GM18858 (cell line): ENCODE measurements around the gene GLMN.
"Not testable (repeated sequence)": the region's sequence is repeated elsewhere in the genome, so short reads cannot be mapped to it uniquely, and the experiment has no call there.

Experiments
- ATAC-seq: cut with Tn5 transposase; IDR thresholded peaks from one replicate; pipeline ENCODE4 v1.9.1; 2021; ENCODE audit not compliant: unreplicated experiment

The GLMN gene

DNA sequence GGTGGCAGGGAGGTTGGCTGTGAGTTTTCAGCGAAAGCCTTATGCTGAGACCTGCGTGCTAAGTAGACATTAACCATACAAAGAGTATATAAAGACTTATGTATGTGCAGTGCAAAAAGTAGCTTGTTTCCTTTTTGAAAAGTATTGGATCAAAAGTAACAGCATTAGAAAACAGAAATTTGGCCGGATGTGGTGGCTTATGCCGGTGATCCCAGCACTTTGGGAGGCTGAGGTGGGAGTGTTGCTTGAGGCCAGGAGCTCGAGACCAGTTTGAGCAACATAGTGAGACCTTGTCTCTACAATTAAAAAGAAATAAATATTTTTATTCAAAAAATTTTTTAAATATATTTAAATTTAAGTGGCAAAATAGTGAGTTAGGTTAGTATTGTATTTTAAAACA lies 2.2 kb upstream of the GLMN start:
- no peak for ATAC-seq

DNA sequence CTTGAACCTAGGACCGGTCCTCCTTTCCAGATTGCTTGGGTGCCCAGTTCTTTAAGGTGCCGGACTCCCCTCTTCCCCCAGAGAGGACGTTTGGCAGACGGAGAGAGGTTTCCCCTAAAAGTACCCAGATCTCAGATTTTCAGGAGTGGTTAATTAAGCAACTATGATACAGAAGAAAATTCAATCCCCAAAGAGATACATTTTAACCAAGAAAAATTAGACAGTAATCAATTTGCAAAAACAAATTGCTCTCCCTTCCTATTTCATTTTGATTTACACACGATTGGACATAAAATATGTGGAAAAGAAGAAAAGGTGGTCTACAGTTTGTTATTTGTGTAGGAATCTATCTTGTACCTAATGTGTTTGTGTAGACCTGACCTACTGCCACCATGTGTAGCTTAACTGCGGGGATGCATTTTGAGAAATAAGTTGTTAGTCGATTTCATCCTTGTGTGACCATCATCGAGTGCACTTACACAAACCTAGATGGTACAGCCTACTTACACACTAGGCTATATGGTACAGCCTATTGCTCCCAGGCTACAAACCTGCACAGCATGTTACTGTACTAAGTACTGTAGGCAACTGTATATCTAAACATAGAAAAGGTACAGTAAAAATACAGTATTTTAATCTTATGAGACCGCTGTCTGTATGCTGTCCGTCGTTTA lies 827 bp upstream of the GLMN start:
- ATAC-seq = no peak

DNA sequence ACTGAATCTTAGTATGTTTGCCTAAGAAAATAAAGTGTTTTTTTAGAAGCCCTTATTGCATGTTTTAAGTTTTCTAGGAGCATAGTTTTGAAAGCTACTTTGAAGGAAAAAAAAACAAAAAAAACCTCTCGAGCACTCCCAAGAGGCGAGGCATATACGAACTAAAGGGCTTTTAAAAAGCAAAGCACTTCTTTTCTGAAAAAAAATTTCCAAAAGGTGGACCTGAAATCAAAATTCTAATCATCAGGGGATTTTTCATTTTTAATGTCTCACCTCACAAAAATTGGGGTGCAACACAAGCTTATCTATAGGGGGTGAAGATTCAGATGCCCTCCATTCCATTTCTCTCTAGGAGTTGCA lies 594 bp downstream of the GLMN start:
- ATAC-seq = no peak

DNA sequence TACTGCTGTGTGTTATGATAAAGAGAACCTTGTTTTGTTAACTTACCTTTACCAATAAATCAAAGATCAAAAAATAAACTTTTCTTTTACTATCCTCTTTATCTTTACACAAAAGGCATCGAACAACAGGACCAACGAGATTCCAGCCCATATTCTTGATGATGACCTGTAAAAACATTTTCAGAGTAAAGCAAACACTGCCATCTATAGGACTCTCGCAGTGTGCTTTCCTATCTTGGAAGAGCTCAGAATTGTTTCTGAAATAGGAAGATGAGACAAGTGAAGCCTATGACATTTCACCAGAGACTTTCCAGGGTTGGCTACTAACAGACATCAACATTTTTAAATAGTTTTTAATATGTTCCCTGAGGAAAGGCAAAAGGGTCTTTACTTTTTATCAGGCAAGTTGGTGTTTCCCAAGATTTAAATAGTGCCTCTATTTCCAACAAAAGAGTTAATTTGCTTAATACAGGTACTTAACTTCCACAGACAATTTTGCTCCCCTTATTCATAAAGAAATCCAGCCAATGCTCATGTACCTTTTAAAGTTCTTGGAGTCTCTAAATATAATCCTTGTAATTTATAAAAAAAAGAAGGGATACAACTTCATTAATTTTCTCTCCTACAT lies 7.3 kb downstream of the GLMN start:
- no peak for ATAC-seq

DNA sequence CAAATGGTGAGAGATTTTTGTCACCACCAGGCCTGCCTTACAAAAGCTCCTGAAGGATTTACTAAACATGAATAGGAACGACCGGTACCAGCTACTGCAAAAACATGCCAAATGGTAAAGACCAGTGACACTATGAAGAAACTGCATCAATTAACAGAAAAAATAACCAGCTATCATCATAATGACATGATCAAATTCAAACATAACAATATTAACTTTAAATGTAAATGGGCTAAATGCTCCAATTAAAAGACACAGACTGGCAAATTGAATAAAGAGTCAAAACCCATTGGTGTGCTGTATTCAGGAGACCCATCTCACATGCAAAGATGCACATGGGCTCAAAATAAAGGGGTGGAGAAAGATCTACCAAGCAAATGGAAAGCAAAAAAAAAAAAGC lies 17.4 kb downstream of the GLMN start:
- ATAC-seq = not testable (repeated sequence)

DNA sequence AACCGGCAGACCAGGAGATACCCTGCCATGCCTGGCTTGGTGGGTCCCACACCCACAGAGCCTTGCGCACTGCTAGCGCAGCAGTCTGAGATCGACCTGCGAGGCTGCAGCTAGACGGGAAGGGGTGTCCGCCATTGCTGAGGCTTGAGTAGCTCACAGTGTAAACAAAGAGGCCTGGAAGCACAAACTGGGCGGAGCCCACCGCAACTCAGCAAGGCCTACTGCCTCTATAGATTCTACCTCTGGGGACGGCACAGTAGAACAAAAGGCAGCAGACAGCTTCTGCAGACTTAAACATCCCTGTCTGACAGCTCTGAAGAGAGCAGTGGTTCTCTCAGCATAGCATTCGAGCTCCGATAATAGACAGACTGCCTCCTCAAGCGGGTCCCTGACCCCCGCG lies 19.0 kb downstream of the GLMN start:
- ATAC-seq = not testable (repeated sequence)

DNA sequence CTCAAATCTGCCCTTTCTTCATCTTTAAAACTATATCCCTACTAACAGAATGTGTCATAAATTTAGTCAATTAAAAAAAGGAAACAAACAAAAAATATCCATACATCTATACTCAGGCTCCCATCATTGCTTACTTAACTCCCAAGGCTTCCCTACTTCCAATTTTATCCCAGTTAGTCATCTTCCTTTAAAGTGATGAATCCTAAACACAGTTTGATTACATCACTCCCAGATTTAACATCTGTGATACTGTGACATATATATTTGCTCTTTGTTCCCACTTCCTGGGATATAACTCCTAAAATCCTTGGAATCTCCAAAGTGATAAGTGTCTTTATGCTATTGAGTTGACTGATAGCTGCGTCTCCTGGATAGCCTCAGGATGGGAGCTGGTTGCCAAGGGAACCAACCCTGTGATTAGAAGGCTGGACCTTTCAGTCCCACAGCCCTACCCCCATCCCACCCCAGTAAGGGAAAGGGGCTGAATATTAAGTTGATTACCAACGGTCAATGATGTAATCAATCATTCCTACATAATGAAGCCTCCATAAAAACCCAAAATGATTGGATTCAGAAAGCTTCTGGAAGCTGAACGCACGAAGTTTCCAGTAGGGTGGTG lies 21.6 kb downstream of the GLMN start:
- ATAC-seq = no peak

DNA sequence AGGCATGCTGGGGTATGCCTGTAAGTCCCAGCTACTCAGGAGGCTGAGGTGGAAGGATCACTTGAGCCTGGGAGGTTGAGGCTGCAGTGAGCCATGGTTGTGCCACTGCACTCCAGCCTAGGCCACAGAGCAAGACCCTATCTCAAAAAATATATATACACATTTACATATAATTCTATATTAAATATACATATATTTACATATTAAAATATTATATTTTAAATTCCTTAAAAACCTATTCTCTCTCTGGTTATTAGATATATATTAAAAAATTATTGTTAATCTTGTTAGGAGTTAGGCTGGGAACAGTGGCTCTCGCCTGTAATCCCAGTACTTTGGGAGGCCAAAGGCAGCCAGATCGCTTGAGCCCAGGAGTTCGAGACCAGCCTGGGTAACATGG lies 22.7 kb downstream of the GLMN start:
- ATAC-seq = no peak

DNA sequence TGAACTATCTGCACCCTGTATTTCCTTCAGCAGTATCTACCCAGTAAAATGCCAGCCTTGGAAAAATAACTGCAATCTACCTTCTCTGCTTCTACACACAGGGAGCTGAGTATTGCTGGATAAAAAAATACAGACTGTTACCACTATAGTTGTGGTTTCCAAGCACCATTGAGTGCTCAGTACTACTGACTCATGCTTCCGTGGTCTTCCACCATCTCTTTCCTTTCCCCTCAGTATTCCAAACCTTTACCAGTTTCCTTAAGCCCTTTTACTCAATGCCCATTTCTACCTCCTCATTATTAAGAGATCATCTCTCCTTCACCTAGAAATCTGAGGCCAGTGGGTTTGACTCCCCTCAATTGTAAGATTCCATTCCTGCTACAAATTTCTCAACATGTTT lies 23.8 kb downstream of the GLMN start:
- no peak for ATAC-seq

DNA sequence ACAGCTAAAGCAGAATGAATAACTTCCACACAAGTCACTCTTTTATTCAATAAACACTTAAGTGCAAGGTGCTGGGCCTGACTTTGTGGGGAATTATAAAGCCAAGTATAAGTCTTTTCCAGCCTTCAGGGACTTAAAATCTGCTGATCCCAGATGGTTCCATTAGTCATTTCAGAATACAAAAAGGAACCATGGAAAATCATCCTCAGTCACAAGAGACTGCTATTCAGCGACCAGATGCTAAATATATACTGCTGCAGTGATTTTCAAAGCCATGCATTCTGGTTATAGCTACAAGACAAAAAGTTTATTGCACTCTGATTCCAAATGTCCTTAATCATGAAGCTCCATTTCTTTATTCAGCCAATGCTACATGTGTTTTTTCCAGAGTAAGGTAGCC lies 25.7 kb downstream of the GLMN start:
- ATAC-seq = no peak

DNA sequence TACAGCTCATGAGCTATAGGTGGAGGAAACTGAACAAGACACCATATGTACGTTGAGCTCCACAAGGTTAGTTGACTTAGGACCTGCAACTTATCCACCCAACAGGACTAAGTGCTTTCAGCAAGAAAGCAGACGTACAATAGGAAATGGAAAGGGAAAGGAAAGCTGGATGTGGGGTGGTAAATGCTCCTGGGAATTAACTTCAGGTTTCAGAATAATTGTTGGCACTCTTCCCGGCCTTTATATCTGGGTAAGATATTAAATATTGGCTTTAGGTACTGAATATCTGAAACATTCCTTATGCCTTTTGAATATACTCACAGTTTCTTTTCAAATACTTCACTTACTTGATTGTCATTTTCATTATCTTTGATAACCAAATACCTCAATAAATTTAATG lies 36.3 kb downstream of the GLMN start:
- no peak for ATAC-seq

DNA sequence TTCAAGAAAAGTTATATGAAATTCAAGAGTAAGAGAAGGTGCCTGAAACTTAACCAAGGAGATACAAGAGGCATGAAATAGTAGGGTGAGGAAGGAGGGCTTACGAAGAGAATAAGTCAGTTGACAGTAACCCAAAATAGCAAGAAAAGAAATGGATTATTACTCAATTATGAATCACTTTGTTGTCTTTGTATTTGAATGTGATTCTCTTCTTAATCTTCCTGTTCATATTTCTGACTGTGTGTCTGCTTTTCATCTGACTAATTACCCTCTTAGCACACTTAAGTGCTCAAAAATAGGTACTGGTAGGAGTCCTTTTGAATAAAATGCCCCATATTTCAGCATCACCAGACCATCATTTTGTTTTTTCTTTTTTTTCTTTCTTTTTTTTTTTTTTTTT lies 39.4 kb downstream of the GLMN start:
- ATAC-seq = no peak

DNA sequence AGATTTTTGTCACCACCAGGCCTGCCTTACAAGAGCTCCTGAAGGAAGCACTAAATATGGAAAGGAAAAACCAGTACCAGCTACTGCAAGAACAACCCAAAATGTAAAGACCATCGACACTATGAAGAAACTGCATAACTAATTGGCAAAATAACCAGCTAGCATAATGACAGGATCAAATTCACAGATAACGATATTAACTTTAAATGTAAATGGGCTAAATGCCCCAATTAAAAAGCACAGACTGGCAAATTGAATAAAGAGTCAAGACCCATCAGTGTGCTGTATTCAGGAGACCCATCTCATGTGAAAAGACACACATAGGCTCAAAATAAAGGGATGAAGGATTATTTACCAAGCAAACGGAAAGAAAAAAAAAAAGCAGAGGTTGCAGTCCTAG lies 44.1 kb downstream of the GLMN start:
- not testable (repeated sequence) for ATAC-seq

DNA sequence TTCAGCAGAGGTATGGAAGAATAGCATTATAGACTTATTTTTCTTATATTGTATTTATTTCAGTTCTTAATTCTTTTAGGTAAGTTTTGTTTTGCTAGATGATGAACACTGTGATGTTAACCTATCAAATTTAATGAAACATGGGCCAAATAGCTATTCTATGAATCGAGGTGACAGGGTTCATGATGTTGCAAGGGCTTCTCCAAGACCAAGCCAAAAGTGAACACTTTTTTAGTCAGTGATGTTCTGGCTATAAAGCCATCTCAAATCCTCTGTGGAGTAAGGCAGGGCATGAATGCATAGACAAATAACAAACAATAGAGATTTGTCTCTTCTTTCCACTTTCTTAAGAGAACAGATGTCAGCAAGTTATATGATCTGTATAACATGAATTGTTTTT lies 54.4 kb downstream of the GLMN start:
- no peak for ATAC-seq

DNA sequence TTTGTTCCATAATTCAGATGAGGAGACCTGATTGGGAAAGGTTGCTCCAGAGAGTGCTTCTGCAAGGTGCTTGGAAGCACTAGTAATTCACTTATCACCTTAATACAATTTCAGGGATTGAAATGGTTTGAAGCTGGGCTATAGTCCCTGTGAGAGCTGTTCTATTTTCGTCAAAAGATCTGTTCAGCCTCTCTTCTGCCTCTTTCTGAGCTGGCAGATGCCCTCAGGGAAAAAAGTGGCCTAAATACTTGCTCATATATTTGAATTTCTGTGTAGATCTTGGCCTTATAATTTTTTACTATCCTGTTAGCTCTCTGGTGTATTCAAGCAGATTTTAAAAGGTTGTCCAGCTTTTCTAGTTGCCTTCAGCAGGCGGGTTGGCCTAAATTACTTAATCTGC lies 58.8 kb downstream of the GLMN start:
- no peak for ATAC-seq

DNA sequence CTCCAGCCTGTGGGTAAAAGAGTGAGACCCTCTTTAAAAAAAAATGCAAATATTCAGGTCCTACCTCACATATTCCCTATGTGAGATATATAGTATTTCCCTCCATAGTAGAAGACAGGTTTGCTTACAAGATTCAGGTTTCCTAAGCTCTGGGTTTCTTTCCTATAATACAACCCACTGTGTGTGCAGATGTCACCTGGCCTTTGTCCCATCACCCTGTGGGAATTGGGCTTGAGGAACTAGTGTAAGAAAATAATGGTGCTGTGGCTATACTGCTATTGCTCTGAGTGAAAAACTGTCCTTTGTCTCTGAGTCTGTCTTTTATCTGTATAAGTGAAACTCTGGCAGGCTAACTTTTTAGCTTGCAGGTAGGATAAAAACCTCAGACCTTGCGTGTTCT lies 68.1 kb downstream of the GLMN start:
- ATAC-seq = no peak

DNA sequence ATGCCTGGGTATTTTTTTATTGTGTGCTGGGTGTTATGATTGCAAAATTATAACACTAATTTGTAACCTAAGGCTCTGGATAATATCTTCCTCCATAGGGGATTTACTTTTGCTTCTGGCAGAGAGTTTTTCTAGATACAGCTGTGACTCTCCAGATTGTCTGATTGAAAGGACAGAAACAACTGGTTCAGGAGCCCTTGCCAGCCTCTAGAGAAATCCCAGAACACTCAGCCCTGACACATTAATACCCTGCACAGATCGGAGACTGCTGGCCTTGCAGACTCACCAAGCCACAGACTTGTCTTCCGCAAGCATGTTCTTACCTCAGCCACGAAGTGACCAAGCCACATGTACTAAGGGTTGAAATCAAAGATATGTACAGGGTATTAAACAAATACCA lies 70.4 kb downstream of the GLMN start:
- no peak for ATAC-seq

DNA sequence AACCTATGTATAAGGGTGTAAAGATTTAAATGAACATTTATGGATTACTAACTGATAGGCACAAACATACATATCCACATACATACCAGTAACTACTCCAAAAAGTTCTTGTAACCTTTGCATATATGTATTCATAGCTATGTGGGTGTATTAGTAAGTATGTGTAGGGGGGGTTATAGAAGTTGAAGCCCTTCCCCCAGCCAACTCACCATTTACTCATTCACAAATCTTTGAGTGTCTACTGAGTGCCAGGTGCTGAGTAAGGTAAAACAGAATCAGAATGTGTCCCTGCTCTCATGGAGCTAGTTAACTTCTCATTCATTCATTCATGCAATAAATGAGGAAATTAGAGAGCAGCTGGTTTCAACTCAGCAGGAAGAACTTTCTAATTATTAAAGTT lies 79.8 kb downstream of the GLMN start:
- ATAC-seq = no peak

DNA sequence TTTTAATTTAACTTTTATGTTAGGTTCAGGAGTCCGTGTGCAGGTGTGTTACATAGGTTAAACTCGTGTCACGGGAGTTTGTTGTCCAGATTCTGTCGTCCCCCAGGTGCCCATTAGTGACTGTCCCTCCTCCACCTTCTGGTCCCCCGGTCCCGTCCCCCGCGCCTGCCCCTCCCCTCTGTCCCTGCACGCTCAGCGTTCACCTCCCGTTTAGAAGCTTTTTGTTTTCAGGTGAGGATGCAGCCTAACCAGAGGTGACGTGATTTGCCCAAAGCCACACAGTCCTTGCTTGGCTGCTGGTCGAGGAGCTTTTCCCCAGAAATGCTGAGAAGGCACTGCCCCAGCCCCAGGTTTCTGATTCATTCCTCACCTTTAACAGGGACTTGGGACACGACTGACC lies 80.2 kb downstream of the GLMN start:
- ATAC-seq = no peak

DNA sequence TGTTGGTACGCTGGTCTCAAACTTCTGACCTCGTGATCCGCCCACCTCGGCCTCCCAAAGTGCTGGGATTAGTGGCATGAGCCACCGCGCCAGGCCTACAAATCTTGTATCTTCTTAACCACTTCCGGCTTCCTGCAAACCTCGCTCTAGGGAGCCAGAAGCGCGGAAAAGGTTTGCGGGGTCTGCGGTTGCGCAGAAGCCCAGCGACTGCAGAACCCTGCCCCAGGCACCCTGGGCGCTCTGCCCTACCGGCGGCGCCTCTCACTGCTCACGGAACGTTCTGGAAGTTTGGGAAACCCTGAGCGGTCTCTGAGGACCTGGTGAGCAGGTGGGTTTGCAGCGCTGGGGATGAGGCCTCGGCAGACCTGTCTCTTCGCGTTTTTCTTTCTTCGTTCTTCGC lies 81.1 kb downstream of the GLMN start, which contains the start of gene C1orf146:
Gene C1orf146 (plus strand): TSS at position 195 of the 400 bp plus-strand sequence. CDS start 13,506 bp downstream, outside the sequence.
- no peak for ATAC-seq

DNA sequence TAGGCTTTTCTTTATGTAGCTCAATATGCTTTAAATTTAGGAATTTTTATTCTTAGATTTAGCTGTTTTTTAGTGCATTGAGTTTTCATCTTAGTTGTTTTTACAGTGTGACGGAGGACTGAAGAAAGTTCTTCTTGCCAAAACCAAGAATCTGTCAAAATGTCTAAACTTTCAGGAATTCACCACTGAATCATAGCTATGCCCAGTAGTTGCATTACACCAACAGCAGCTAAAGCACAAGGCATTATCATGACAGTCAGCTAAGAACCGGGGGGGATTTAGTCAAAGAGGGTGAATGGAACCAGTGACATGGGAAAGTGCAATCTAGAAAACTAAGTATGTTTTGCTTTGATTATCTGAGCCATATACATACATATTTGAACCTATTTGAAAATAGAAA lies 87.6 kb downstream of the GLMN start:
- no peak for ATAC-seq

DNA sequence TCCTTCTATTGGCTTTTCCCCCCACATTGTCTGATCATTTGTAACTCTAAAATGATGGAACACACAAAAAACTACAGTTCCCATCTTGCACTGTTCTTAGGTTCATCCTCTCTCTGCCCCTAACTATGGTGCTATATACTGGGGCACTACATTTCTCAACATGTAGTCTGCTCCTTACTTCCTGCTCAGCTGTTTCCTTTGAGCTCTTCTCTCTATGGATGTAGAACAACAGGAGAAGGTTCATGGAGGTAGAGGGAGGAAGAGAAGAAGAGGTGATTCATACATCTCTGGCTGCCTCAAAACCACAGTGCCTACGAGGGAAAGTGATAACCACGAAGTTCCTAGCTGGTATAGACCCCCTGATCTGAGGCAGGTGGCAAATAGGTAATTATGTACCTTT lies 88.1 kb downstream of the GLMN start:
- no peak for ATAC-seq

DNA sequence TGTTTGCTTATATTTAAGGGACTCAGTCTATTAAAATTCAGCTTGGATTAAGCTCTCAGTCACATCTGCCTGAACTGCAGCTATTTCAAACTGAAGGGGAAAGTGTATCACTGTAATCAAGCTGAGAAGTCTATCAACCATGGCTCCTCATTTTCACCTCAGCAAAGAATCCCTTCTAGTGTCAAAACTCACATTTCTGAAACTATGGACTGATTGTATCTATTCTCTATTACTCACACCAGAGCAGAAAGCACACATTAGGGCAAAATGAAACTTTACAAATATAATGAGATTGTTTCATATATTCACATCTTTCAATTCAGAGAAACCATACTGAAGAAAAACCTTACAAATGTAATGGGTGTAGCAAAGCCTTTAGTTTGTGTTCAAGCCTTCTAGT lies 95.7 kb downstream of the GLMN start:
- ATAC-seq = no peak
